CD4-positive, alpha-beta T cell treated with Interleukin-21 for 1 hour (primary cell): ENCODE measurements around the gene ADGRG1.
A peak's percentile ranks its signal among the peaks of the same experiment; 100 is the strongest.

ENCODE experiments used
- DNase-seq: peaks from one replicate; pipeline ENCODE4 v3.0.0-alpha.2; 2020

Gene ADGRG1

DNA sequence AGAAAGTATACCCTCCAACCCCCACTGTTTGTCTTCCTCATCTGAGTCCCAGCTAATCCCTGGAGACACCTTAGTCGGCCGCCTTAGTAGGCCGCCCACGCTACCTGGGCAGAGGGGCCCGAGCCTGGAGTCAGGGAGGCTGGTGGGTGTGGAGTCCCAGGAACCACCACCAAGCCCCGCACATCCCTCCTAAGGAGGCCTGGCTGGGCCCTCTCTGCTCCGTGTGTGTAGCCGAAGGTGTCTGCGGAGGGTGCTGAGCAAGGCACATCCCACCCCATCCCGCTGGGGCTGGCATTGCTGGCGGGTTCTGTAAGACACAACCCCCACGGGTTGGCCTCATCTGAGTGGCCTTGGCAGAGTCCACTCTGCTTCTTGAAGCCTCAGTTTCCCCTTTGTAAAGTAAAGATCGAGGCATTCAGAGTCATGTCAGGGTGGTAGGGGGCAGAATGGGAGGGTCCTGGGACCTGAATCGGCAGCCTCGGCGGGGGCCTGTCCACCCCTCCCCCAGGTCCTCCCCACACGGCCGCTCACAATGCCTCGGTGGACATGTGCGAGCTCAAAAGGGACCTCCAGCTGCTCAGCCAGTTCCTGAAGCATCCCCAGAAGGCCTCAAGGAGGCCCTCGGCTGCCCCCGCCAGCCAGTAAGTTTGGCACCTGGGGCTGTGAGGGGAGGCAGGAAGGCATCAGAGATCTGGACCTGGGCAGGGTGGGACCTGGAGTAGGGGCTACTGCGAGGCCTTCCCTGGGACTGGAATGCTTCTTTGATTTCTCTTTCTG lies 24.5 kb downstream of the ADGRG1 start:
- no peak for DNase-seq

DNA sequence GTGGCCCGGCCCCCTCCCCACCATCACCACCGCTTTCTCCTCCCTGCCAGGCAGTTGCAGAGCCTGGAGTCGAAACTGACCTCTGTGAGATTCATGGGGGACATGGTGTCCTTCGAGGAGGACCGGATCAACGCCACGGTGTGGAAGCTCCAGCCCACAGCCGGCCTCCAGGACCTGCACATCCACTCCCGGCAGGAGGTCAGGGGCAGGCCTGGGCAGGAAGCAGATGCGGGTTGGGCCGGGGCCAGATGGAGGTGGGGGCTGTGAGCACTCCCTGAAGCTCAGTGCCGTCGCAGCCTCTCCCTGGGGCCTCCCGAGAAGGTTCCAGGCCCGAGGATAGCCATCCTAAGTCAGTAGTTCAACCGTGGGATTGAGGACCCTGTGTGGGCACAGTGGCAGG lies 25.5 kb downstream of the ADGRG1 start:
- no peak for DNase-seq

DNA sequence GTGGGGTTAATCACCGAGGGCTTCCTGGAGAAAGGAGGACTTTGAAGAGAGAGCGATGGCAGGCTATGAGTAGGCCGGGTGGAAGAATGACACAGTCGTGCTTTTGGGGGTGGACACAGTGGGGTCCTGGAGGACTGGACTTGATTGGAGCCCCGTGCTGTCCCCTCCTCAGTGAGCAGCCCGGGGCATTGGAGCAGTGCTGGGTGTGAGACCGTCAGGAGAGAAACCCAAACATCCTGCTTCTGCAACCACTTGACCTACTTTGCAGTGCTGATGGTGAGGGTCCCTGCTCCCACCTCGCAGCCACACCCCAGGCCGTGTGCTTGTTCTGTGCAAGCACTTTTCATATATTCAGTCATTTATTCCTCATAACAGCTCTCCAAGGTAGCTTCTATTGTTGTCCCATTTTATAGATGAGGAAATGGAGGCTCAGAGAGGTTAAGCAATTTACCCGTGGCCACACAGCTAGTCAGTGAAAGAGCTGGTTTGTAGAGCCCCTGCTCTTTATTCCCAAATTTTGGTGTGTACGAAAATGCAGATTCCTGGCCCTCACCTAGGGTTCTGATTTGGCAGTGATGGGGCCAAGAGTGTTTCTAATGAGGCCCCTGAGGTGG lies 28.0 kb downstream of the ADGRG1 start:
- DNase-seq, result no peak

DNA sequence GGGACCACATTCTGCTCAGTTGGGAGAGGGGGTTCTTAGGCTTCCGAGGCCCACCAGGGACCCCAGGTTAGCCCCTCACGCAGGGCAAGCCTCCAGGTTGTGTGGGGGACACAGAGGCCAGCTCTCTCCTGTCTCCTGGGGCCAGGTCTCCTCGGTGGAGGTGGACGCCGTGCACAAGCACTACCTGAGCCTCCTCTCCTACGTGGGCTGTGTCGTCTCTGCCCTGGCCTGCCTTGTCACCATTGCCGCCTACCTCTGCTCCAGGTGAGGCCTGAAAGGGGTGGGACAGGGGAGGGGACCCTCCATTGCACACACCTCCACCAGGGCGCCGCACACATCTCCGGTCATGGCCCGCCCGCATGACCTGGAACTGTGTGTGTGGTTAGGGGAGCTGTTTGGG lies 28.8 kb downstream of the ADGRG1 start:
- no peak for DNase-seq

DNA sequence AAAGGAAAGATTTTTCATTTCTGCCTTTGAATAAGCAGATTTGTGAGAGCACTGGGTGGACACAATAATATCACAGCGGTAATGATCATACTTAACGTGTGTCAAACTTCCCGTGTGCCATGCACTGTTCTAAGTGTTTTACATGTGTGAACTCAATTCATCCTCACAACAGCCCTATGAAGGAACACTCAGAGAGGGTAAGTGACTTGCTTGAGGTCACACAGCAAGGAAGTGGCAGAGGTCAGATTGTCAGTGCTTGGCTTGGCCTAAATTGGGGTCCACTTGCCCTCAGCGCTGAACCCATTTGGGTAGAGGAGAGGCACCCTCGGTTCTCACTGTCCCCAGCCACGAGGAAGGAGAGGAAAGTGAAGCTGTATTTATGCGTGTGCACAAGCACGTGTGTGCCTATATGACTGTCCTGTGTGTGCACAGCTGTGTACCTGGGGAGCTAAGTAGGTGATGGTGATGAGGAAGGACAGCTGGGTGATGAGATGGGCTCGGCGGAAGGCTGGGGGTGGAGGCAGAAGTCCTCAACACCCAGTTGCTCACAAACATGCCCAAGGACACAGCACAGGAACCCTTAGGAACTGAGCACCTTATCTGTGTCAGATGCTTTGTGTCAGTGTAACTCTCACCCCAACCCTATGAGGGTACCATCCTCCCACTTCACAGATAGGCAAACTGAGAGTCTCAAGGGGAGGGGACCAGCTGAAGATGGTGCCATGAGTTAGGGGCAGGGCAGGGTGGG lies 29.9 kb downstream of the ADGRG1 start:
- no peak for DNase-seq

DNA sequence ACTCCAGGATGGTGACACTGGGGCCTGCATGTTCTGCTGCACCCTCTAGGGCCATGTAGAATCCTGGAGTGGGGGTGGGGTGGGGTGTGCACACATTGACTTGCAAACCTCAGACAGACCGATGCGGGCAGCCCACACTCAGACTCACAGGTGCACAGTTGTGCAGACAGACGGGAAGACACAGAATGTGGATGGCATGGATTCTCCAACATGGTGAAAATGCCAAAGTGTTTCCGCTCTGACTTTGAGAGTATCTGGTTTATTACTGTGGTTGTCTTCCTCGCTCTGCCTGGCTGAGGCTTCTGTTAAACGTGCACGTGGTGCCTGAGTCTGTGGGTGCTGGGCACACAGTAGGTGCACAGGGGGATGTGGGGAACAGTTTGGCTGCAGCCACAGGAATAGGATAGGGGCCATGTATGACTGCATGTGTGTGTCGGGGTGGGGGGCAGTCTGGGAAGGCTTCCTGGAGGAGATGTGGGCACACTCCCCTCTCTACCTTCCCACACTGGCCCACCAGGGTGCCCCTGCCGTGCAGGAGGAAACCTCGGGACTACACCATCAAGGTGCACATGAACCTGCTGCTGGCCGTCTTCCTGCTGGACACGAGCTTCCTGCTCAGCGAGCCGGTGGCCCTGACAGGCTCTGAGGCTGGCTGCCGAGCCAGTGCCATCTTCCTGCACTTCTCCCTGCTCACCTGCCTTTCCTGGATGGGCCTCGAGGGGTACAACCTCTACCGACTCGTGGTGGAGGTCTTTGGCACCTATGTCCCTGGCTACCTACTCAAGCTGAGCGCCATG lies 30.6 kb downstream of the ADGRG1 start:
- no peak for DNase-seq

DNA sequence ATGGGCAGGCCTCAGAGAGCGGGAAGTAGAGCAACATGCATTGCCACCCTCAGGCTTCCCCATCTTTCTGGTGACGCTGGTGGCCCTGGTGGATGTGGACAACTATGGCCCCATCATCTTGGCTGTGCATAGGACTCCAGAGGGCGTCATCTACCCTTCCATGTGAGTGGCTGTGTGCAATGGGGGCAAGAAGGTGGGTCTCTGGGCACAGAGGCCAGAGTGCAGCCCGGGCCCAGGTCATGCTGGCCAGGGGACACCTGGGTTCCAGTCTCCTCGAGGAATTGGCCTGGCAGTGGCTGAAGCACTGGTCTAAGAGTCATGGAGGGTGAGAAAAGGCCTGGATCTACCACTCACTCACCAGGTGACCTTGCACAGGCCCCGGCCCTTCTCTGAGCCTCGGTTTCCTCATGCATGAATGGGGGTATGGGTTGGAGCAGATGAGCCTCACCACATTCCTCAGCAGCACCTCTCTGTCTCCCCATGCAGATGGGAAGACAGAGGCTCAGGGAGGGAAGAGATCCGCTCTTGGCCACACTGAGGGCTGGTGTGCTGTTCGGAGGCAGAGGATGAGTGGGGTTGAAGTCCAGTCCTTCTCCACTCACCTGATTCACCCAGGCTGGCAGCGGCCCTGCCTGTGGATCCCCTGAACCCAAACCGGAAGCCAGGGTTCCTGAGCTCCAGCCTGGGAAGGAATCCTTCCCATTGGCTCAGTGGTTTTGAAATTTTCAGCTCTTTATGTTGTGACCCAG lies 32.5 kb downstream of the ADGRG1 start:
- no peak for DNase-seq

DNA sequence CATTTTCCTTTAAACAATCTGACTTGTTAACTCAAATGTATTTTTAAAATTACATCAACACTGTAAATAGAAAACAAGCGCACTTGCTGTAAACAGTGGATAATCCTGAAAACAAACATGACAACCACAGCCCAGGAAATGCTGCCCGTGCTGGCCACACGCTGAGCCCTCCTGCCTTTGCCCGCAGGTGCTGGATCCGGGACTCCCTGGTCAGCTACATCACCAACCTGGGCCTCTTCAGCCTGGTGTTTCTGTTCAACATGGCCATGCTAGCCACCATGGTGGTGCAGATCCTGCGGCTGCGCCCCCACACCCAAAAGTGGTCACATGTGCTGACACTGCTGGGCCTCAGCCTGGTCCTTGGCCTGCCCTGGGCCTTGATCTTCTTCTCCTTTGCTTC lies 33.1 kb downstream of the ADGRG1 start:
- no peak for DNase-seq

DNA sequence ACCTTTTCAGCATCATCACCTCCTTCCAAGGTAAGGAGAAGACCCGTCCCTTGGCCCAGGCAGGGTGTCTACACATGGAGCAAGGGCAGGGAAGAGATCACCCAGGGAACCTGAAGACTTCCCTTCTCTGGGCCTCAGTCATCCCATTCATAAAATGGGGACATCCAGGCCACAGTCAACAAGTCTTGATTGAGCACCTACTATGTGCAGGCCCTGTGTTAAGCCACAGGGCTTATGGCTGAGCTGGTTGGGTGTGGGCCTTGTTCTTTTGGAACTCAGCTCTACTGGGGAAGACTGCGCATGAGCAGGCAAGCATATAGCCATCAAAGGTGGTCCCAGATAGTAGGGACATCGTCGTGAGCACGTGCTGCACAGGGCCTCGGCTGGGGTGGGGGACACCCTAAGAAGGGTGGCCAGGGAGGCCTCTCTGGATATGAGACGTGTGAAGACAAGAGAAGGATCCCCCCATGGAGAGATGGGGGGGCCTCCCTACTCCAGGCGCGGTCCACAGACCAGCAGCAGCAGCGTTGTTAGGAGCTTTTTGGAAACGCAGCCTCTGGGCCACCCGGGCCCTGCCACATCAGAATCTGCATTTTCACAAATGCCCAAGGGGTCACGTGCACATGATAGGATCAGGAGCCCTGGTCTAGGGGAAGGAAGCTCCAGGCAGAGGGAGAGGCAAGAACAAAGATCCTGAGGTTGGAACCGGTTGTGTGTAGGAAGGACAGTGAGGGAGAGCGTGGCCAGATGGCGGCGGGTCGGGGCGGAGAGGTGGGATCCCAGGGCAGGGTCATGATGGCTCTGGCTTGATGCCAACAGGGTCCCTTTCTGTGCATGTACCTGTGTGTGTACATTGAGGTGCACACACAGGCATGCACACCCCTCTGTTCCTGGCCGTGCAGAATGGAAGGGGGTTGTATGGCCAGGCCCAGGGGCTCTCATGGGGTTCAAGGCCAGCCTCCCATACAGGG lies 33.8 kb downstream of the ADGRG1 start:
- DNase-seq, result no peak

DNA sequence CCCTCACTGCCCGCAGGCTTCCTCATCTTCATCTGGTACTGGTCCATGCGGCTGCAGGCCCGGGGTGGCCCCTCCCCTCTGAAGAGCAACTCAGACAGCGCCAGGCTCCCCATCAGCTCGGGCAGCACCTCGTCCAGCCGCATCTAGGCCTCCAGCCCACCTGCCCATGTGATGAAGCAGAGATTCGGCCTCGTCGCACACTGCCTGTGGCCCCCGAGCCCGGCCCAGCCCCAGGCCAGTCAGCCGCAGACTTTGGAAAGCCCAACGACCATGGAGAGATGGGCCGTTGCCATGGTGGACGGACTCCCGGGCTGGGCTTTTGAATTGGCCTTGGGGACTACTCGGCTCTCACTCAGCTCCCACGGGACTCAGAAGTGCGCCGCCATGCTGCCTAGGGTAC lies 35.0 kb downstream of the ADGRG1 start:
- DNase-seq, result no peak

DNA sequence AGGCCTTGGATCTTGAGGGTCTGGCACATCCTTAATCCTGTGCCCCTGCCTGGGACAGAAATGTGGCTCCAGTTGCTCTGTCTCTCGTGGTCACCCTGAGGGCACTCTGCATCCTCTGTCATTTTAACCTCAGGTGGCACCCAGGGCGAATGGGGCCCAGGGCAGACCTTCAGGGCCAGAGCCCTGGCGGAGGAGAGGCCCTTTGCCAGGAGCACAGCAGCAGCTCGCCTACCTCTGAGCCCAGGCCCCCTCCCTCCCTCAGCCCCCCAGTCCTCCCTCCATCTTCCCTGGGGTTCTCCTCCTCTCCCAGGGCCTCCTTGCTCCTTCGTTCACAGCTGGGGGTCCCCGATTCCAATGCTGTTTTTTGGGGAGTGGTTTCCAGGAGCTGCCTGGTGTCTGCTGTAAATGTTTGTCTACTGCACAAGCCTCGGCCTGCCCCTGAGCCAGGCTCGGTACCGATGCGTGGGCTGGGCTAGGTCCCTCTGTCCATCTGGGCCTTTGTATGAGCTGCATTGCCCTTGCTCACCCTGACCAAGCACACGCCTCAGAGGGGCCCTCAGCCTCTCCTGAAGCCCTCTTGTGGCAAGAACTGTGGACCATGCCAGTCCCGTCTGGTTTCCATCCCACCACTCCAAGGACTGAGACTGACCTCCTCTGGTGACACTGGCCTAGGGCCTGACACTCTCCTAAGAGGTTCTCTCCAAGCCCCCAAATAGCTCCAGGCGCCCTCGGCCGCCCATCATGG lies 35.7 kb downstream of the ADGRG1 start:
- DNase-seq, result no peak

DNA sequence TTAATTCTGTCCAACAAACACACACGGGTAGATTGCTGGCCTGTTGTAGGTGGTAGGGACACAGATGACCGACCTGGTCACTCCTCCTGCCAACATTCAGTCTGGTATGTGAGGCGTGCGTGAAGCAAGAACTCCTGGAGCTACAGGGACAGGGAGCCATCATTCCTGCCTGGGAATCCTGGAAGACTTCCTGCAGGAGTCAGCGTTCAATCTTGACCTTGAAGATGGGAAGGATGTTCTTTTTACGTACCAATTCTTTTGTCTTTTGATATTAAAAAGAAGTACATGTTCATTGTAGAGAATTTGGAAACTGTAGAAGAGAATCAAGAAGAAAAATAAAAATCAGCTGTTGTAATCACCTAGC lies 36.2 kb downstream of the ADGRG1 start:
- no peak for DNase-seq

DNA sequence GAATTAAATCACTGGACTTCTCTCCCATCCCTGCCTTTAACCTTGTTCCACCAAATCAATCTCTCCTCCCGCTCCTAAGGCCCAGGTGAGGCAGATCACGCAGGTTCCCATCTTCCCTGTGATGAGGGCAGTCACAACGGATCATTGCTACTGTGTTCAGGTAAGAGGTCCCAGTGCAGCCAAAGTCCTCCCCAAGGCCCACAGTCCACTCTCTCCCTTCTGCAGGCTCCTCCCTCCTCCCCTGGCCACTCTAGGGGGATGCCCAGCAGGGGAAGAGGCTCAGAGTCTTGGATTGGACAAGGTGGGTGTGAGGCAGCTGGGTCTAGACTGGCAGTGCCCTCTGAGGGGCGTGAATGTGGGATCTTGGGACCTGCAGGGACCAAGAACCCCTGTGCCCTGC lies 37.1 kb downstream of the ADGRG1 start:
- DNase-seq, result no peak

DNA sequence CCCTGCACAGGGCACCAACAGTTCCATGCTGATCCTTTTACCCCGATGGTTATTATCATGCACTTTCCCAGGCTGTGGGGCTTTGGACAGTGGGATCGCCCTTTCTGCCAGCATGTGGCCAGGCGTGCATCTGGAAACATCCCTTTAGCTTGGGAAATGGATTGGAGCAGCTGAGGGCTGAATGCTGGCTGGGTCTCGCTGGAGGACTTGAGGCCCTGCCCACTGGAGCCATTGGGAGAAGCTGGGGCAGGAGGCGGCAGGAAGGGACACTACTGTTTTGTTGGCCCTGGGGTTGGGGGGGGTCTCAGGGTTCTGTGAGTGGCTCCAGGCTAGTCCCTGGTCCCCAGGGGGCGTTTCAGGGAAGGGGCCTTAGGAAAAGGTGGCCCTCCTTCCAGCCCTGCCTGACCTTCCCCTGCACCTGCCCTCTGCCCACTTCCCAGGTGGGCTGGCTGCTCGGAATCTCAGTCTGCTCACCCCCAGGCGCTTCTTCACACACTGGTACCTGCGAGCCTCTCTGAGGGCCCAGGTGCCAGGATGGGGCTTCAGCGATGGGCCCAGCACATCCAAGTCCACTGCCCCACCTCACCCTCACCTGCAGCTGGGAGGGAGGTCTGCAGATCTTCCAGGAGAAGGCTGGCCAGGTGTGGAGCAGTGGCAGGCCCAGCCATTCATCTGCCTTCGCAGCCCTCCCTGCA lies 38.1 kb downstream of the ADGRG1 start:
- no peak for DNase-seq

DNA sequence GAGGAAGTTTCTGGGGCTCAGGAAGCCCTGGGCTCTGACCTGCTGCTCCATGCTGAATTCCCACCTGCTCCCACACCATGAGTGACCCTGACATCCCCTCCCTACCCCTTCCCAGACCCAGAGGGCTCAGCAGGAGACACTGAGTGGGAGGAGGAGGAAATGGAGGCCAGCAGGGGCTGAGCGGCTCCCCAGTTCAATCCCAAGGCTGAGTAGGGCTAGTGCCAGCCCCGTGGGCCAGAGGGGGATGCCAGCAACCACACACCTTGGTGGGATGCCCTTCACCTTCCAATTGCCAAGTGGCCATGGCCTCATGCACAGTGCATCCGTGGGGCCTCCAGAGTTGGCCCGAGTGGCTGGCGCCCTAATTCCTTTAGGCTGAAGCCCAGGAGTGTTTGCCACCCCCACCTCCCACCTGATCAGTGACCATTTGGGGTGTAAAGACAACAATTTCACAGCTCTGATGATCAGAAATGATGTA lies 38.7 kb downstream of the ADGRG1 start:
- DNase-seq, result no peak

DNA sequence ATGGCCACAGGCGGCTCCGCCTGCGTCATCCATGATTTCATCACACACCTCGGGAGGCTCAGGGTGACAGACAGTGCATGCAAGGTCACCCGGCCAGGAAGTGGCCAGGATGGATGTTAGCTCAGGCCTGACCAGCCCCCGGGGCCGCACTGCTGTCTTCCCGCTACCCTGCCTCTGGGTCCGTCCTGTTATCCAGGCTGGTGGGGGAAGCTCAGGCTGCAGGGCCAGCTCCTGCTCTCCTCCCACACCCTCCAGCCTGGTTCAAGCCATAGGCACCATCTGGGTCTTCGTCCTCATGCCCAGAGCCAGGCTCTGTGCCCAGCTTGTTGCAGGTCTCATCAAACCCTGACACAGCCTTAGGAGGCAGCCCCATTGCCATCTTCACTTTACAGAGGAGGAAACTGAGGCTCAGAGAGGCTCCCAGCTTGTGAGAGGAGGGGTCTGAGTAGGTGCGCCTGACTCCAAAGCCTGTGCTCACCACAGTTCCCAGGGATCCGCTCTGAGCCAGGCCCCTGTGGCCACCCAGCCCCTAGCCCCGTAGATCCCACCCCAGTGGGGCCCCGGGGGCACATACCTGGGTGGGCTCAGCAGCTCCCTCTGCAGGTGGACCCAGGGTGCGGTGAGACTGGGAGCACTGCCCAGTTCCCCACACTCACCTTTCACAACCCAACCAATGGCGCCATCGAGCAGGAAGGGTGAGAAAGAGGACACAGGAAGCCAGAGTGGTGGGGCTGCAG lies 39.3 kb downstream of the ADGRG1 start:
- DNase-seq, result peak; percentile 23

DNA sequence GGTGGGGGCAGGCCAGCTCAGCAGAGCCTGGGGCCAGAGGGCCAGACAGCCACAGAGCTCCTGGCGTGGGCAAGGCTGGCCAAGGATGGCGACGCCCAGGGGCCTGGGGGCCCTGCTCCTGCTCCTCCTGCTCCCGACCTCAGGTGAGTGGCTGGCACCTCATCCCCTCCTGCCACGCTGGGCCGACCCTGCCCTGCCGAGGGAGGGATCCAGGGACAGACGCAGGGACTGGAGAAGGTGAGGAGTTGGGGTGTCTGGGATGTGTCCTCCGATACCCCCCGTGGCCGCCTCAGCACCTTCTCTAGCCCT lies 39.8 kb downstream of the ADGRG1 start, which contains the start of gene ADGRG3:
TSS of gene ADGRG3 (plus strand) at position 44 of the 309 bp plus-strand sequence. CDS start at position 86, 42 bp downstream.
- DNase-seq, result no peak

DNA sequence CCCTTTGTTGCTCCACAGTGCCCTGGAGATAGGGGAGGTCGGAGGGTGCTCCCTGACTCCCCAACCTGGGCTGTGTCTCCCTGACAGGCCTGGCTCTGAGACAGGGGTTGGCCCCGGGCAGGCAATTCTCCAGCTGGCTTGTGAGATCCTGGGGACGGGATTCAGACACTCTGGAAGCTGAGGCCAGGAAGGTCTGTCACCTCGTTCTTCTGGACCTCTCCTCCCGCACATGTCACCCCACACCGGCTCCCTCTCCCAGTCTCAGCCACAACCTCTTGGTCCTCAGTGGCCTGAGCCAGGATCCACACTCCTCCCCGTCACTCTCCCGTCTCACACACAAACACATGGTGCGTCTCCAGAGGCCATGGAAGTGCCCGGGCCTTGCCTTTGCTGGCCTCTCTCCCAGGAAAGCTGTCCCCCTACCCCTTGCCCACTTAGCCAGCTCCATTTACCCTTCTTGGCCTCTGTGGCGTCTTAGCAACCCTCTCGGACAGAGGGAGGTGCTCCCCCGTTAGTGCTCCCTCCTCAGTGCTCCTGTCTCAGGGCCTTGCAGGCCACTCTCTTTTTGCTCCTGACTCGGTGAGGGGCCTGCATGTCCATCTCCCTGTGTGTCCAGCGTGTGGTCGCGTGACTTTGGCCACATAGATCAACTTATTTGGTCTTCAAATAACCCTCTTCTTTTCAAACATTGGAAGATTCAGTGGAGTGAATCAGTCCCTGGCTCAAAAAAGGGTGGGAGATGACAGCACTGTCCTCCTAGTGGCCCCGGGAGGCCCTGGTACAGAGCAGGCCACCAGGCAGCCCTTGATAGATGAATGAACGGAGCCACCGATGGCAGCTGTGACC lies 40.4 kb downstream of the ADGRG1 start:
- no peak for DNase-seq
